ENCODE measurements around the gene COA7.

Gene COA7

DNA sequence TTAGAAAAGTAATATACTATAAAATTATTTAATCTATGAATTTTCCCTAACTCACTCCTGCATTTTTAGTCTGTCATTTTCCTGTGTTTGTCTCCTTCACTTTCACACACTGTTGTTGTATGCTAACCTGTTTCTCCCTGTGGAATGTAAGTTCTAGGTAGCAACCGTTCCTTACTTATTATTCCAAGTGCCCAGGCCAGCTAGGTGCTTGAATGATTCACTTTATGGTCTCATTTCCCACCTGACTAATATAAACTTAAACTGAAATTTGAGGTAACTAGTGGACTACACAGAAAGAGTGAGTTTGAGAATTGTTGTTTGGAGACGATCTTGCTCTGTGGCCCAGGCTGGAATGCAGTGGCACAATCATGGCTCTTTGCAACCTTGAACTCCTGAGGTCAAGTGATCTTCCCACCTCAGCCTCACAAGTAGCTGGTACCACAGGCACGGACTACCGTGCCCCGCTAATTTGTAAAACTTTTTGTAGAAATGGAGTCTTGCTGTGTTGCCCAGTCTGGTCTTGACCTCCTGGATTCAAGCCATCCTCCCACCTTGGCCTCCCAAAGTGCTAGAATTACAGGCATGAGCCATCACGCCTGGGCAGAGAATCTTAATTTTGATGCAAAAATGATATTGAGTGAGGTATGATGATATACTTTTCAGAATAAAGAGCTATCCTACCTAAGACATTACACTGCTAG, 30.0 kb upstream of the COA7 start:
- Histone ChIP-seq H4K20me1 (ENCODE audit: insufficient read depth, low read length) (no peaks in the 10 kb centered on the region), H3K9me2 (replicated peaks; ENCODE audit: insufficient read depth, low read length) (no peaks in the 10 kb centered on the region), H3K79me2 (ENCODE audit: low read length) (peaks cover 32% of the 10 kb centered on the region), H3K4me2 (ENCODE audit: low read depth, low read length) (no peak overlapping the region), H3K4me3 (ENCODE audit: low read length) (no peak overlapping the region), H2AFZ (ENCODE audit: low read length) (no peak overlapping the region), H3K9me3 (replicated peaks; ENCODE audit: insufficient read depth, low read length) (no peaks in the 10 kb centered on the region), H3K27me3 (replicated peaks; ENCODE audit: insufficient read depth, low read length) (no peaks in the 10 kb centered on the region), H3F3A (ENCODE audit: insufficient read depth, low read length) (no peaks in the 10 kb centered on the region), H3K27ac (ENCODE audit: low read length) (no peak overlapping the region), H3K36me3 (replicated peaks; ENCODE audit: insufficient read depth, low read length) (no peaks in the 10 kb centered on the region), H3K4me1 (ENCODE audit: low read length) (no peaks in the 10 kb centered on the region), H3K9ac (ENCODE audit: low read length) (no peak overlapping the region)
- TF ChIP-seq EZH2phosphoT487 (IDR thresholded peaks at IDR 0.05; ENCODE audit: low read length) (no peak), EZH2 (optimal IDR thresholded peaks at IDR 0.05; ENCODE audit: low read depth, low read length) (no peak)
- TF ChIP-seq, protein P1, sequence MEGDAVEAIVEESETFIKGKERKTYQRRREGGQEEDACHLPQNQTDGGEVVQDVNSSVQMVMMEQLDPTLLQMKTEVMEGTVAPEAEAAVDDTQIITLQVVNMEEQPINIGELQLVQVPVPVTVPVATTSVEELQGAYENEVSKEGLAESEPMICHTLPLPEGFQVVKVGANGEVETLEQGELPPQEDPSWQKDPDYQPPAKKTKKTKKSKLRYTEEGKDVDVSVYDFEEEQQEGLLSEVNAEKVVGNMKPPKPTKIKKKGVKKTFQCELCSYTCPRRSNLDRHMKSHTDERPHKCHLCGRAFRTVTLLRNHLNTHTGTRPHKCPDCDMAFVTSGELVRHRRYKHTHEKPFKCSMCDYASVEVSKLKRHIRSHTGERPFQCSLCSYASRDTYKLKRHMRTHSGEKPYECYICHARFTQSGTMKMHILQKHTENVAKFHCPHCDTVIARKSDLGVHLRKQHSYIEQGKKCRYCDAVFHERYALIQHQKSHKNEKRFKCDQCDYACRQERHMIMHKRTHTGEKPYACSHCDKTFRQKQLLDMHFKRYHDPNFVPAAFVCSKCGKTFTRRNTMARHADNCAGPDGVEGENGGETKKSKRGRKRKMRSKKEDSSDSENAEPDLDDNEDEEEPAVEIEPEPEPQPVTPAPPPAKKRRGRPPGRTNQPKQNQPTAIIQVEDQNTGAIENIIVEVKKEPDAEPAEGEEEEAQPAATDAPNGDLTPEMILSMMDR (IDR thresholded peaks at IDR 0.05; ENCODE audit: low read length), result no peak
- DNase-seq, result no peak

DNA sequence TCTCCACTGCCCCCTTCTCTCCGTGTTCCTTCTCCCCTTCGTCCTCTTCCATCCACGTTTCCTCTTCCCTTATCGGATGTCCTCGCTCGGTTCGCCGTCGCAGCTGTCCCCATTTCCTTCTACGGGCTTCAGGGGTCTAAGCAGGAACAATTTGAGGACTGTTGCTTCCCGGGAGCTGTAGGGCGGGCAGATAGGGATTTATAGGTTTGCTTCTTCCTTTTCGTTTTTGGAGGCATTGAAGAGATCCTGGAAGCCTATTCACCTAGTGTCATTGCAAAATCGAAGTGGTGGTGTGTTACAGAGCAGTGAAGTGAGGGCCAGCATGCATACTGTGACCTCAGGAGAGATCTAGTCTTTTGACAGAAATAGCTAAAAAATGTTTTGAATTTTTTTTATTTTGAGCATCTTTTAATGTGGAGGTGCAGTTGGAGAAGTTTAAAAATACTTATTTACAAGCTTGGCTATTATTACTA, 29.0 kb upstream of the COA7 start:
- no peak for DNase-seq
- no peaks in the 10 kb centered on the region for H3F3A ChIP-seq (ENCODE audit: insufficient read depth, low read length)
- no peaks in the 10 kb centered on the region for H4K20me1 ChIP-seq (ENCODE audit: insufficient read depth, low read length)
- no peaks in the 10 kb centered on the region for H3K9me2 ChIP-seq (replicated peaks; ENCODE audit: insufficient read depth, low read length)
- H3K4me2 ChIP-seq (ENCODE audit: low read depth, low read length), result peak overlapping the region; percentile 95
- peak overlapping the region; percentile 85 for H2AFZ ChIP-seq (ENCODE audit: low read length)
- H3K4me1 ChIP-seq (ENCODE audit: low read length), result no peaks in the 10 kb centered on the region
- peak overlapping the region; percentile 79 for H3K9ac ChIP-seq (ENCODE audit: low read length)
- no peaks in the 10 kb centered on the region for H3K27me3 ChIP-seq (replicated peaks; ENCODE audit: insufficient read depth, low read length)
- H3K79me2 ChIP-seq (ENCODE audit: low read length), result peaks cover 32% of the 10 kb centered on the region
- peak overlapping the region; percentile 46; the same call in 1 of the 2 replicates for H3K27ac ChIP-seq (ENCODE audit: low read length)
- H3K36me3 ChIP-seq (replicated peaks; ENCODE audit: insufficient read depth, low read length), result no peaks in the 10 kb centered on the region
- TF ChIP-seq EZH2phosphoT487 (IDR thresholded peaks at IDR 0.05; ENCODE audit: low read length), result no peak
- no peak for TF ChIP-seq EZH2 (optimal IDR thresholded peaks at IDR 0.05; ENCODE audit: low read depth, low read length)
- TF ChIP-seq, protein P1 (IDR thresholded peaks at IDR 0.05; ENCODE audit: low read length), result no peak
- H3K4me3 ChIP-seq (ENCODE audit: low read length), result peak overlapping the region; percentile 99
- H3K9me3 ChIP-seq (replicated peaks; ENCODE audit: insufficient read depth, low read length), result no peaks in the 10 kb centered on the region

DNA sequence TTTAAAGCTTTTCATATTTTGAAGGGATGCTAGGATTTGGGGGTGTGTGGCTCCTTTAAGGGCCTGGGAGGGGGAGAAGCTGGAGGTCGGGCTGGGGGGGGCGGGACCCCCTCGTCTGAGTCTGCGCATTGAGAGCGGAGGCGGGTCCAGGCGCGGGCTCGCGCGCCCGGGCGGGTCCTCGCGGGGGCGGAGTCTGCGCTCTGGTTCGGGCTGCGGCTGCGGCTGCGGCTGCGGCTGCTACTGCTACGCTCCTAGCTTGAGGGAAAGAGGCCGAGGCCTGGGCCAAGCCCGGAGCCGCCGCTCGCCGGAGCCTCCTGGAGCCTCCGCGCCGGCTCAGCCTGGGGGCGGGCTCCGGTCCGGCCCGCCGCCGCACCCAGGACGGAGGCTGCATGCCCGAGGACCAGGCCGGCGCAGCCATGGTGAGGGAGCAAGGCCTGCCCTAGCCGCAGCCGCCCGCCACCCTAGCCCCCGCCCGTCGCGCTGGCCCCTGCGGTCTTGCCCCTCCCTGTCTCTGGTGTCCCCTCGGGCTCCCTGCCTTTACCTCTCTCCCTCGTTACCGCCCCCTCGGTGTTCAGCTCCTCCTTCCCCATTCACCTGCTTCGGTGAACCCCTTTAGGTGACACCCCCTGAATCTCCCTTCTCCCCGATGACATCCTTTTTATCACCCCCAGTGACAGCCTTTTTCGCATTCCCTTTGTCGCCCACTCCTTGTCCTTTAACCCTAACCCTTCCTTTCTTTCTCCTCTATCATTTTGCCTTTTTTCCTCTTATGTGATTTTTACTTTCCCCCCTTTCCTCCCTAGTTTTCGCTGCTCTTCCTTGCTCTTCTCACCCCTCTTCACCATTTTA, 28.3 kb upstream of the COA7 start, which contains the start of gene ZYG11B:
TSS of gene ZYG11B (plus strand) at position 189 of the 849 bp plus-strand sequence. CDS start at position 390, 201 bp downstream.
- peak within 1 kb of the TSS; percentile 46; the same call in 1 of the 2 replicates for H3K27ac ChIP-seq (ENCODE audit: low read length)

More for the DNA sequence above, 28.3 kb upstream of the COA7 start, which contains the start of gene ZYG11B:
- no peaks in the 10 kb centered on the region for H3K9me2 ChIP-seq (replicated peaks; ENCODE audit: insufficient read depth, low read length)
- H3K79me2 ChIP-seq (ENCODE audit: low read length), result peaks cover 32% of the 10 kb centered on the region
- peak within 1 kb of the TSS; percentile 99 for H3K4me3 ChIP-seq (ENCODE audit: low read length)
- H3K9me3 ChIP-seq (replicated peaks; ENCODE audit: insufficient read depth, low read length), result no peaks in the 10 kb centered on the region
- H2AFZ ChIP-seq (ENCODE audit: low read length), result peak within 1 kb of the TSS; percentile 94
- H3K27me3 ChIP-seq (replicated peaks; ENCODE audit: insufficient read depth, low read length), result no peaks in the 10 kb centered on the region
- peak; percentile 92 for DNase-seq
- H4K20me1 ChIP-seq (ENCODE audit: insufficient read depth, low read length), result no peaks in the 10 kb centered on the region
- TF ChIP-seq EZH2phosphoT487 (IDR thresholded peaks at IDR 0.05; ENCODE audit: low read length) (no peak), EZH2 (optimal IDR thresholded peaks at IDR 0.05; ENCODE audit: low read depth, low read length) (no peak)
- TF ChIP-seq, protein P1 (IDR thresholded peaks at IDR 0.05; ENCODE audit: low read length), result no peak
- H3K4me1 ChIP-seq (ENCODE audit: low read length), result no peaks in the 10 kb centered on the region
- no peaks in the 10 kb centered on the region for H3K36me3 ChIP-seq (replicated peaks; ENCODE audit: insufficient read depth, low read length)
- no peaks in the 10 kb centered on the region for H3F3A ChIP-seq (ENCODE audit: insufficient read depth, low read length)
- H3K4me2 ChIP-seq (ENCODE audit: low read depth, low read length), result peak within 1 kb of the TSS; percentile 95
- H3K9ac ChIP-seq (ENCODE audit: low read length), result peak within 1 kb of the TSS; percentile 79

All from MM.1S (cell line).